Osteoblast (primary cell): Measurements from ENCODE around the gene ABAT. TPM values are rescaled to one million over a fixed set of nuclear protein-coding genes. Genes with fewer than 3 reads are reported as not detected.

Experiments used
- DNase-seq: peaks from one replicate; pipeline ENCODE4 v3.0.0; 2011; ENCODE audit warnings: low spot score, mixed read lengths; ENCODE audit not compliant: insufficient read length; ENCODE audit errors: missing footprints
- H2AFZ ChIP-seq: 2 replicates; pipeline ENCODE4 v1.6.0; 2011; ENCODE audit warnings: mild to moderate bottlenecking, low read length
- H3K27ac ChIP-seq: 2 replicates; pipeline ENCODE4 v1.5.1; 2011; ENCODE audit warnings: mild to moderate bottlenecking, low read depth, low read length, moderate library complexity
- H3K27me3 ChIP-seq: 2 replicates; pipeline ENCODE4 v1.6.0; 2012; ENCODE audit warnings: mild to moderate bottlenecking, control low read depth, inconsistent platforms, low read length, moderate library complexity; ENCODE audit not compliant: insufficient read depth
- H3K36me3 ChIP-seq: 2 replicates; pipeline ENCODE4 v1.5.1; 2011; ENCODE audit warnings: mild to moderate bottlenecking, low read length, control low read depth, moderate library complexity; ENCODE audit not compliant: insufficient read depth
- H3K4me1 ChIP-seq: 2 replicates; pipeline ENCODE4 v1.5.1; 2011; ENCODE audit warnings: mild to moderate bottlenecking, low read length, control low read depth, moderate library complexity; ENCODE audit not compliant: insufficient read depth
- H3K4me2 ChIP-seq: 2 replicates; pipeline ENCODE4 v1.6.0; 2011; ENCODE audit warnings: mild to moderate bottlenecking, low read length; ENCODE audit not compliant: insufficient read depth
- H3K4me3 ChIP-seq: fragments of 200-600 bp; sonication (generic); 3 replicates; pipeline ENCODE4 v1.5.1; 2012; ENCODE audit warnings: mild to moderate bottlenecking, low read length, inconsistent platforms; ENCODE audit not compliant: insufficient read depth
- H3K79me2 ChIP-seq: 2 replicates; pipeline ENCODE4 v1.6.0; 2012; ENCODE audit warnings: mild to moderate bottlenecking, low read length, control low read depth, inconsistent platforms; ENCODE audit not compliant: insufficient read depth
- H3K9me3 ChIP-seq: 2 replicates; pipeline ENCODE4 v1.5.1; 2011; ENCODE audit warnings: low read depth, low read length, control low read depth
- H4K20me1 ChIP-seq: 2 replicates; pipeline ENCODE4 v1.6.0; 2012; ENCODE audit warnings: mild to moderate bottlenecking, low read length, control low read depth; ENCODE audit not compliant: insufficient read depth
- CTCF ChIP-seq: IDR thresholded peaks from 2 replicates; pipeline ENCODE4 v1.5.1; 2011; ENCODE audit warnings: mild to moderate bottlenecking, low read depth, low read length, moderate library complexity; ENCODE audit errors: extremely low read depth
- total RNA-seq: library from RNA; depleted of rRNA; stranded (reverse); fragments of >200 nt; gene quantifications from 2 replicates; pipeline ENCODE4 v1.2.3, GENCODE V29; 2012

Gene ABAT
- total RNA-seq, 1 donor = 6.5 TPM

GRCh38 chr16:8686879-8687278 lies 12.5 kb downstream of the ABAT start:
- Histone ChIP-seq H3K4me3 (no peak overlapping the region), H3K27ac (no peak overlapping the region), H4K20me1 (no peaks in the 10 kb centered on the region), H3K4me1 (no peaks in the 10 kb centered on the region), H3K27me3 (no peaks in the 10 kb centered on the region), H3K4me2 (no peak overlapping the region), H3K36me3 (no peaks in the 10 kb centered on the region), H3K9me3 (peaks cover 9% of the 10 kb centered on the region), H3K79me2 (no peaks in the 10 kb centered on the region), H2AFZ (no peak overlapping the region)
- TF ChIP-seq CTCF = no peak
- no peak for DNase-seq

- H4K20me1 ChIP-seq = no peaks in the 10 kb centered on the region
- H3K4me2 ChIP-seq = no peak overlapping the region
- no peak overlapping the region for H3K27ac ChIP-seq
- H2AFZ ChIP-seq = no peak overlapping the region
- H3K36me3 ChIP-seq = no peaks in the 10 kb centered on the region
- no peaks in the 10 kb centered on the region for H3K4me1 ChIP-seq
- no peak for DNase-seq
- no peak for TF ChIP-seq CTCF
- H3K9me3 ChIP-seq = peaks cover 9% of the 10 kb centered on the region
- H3K4me3 ChIP-seq = no peak overlapping the region
- no peaks in the 10 kb centered on the region for H3K79me2 ChIP-seq
- H3K27me3 ChIP-seq = no peaks in the 10 kb centered on the region
Measured at GRCh38 chr16:8689686-8690085, 15.3 kb downstream of the ABAT start.

GRCh38 chr16:8691728-8692127 lies 17.3 kb downstream of the ABAT start:
- Histone ChIP-seq H3K27me3 (no peaks in the 10 kb centered on the region), H3K4me2 (no peak overlapping the region), H3K79me2 (no peaks in the 10 kb centered on the region), H3K9me3 (peaks cover 9% of the 10 kb centered on the region), H2AFZ (no peak overlapping the region), H3K36me3 (no peaks in the 10 kb centered on the region), H3K27ac (no peak overlapping the region), H3K4me3 (no peak overlapping the region), H3K4me1 (no peaks in the 10 kb centered on the region), H4K20me1 (no peaks in the 10 kb centered on the region)
- no peak for TF ChIP-seq CTCF
- DNase-seq = no peak

GRCh38 chr16:8694795-8695728 lies 20.6 kb downstream of the ABAT start:
- H4K20me1 ChIP-seq = no peaks in the 10 kb centered on the region
- peaks cover under 1% of the 10 kb centered on the region for H3K9me3 ChIP-seq
- H3K79me2 ChIP-seq = no peaks in the 10 kb centered on the region
- H3K4me1 ChIP-seq = no peaks in the 10 kb centered on the region
- H3K27ac ChIP-seq = no peak overlapping the region
- no peak for DNase-seq
- no peaks in the 10 kb centered on the region for H3K27me3 ChIP-seq
- no peak overlapping the region for H3K4me3 ChIP-seq
- no peaks in the 10 kb centered on the region for H3K36me3 ChIP-seq
- no peak overlapping the region for H3K4me2 ChIP-seq
- TF ChIP-seq CTCF = no peak
- H2AFZ ChIP-seq = no peak overlapping the region
